Smooth muscle cell (in vitro differentiated cells): ENCODE results near the gene NFATC2. TPM values are rescaled to one million over a fixed set of nuclear protein-coding genes. Genes with fewer than 3 reads are reported as not detected.

Experiments used
- DNase-seq: peaks from one replicate; lab custom pipeline; 2025; ENCODE audit not compliant: unreplicated experiment; lab: John Stamatoyannopoulos, UW
- H2AFZ ChIP-seq: fragments of 200-600 bp; sonication (generic); 2 replicates; pipeline ENCODE4 v1.6.0; 2016; ENCODE audit warnings: antibody characterized with exemption, low read depth, mild to moderate bottlenecking
- H3F3A ChIP-seq: fragments of 200-600 bp; sonication (generic); 2 replicates; pipeline ENCODE4 v1.6.0; 2017; ENCODE audit warnings: antibody characterized with exemption, low read depth
- H3K27ac ChIP-seq: fragments of 200-600 bp; sonication (generic); 2 replicates; pipeline ENCODE4 v1.5.1; 2016; ENCODE audit warnings: low read depth, mild to moderate bottlenecking
- H3K27me3 ChIP-seq: fragments of 200-600 bp; sonication (generic); 2 replicates; pipeline ENCODE4 v1.6.1; 2016; ENCODE audit warnings: low read depth, mild to moderate bottlenecking
- H3K36me3 ChIP-seq: fragments of 200-600 bp; sonication (generic); 2 replicates; pipeline ENCODE4 v1.5.1; 2016; ENCODE audit warnings: low read depth
- H3K4me1 ChIP-seq: fragments of 200-600 bp; sonication (generic); 2 replicates; pipeline ENCODE4 v1.5.1; 2016; ENCODE audit warnings: low read depth
- H3K4me2 ChIP-seq: fragments of 200-600 bp; sonication (generic); 2 replicates; pipeline ENCODE4 v1.6.0; 2016; ENCODE audit warnings: mild to moderate bottlenecking
- H3K4me3 ChIP-seq: fragments of 200-600 bp; sonication (generic); 2 replicates; pipeline ENCODE4 v1.5.1; 2016; ENCODE audit warnings: mild to moderate bottlenecking
- H3K79me2 ChIP-seq: fragments of 200-600 bp; sonication (generic); 2 replicates; pipeline ENCODE4 v1.6.0; 2016; ENCODE audit warnings: low read depth, mild to moderate bottlenecking
- H3K9ac ChIP-seq: fragments of 200-600 bp; sonication (generic); 2 replicates; pipeline ENCODE4 v1.6.0; 2016; ENCODE audit warnings: low read depth
- H3K9me3 ChIP-seq: fragments of 200-600 bp; sonication (generic); replicated peaks from 2 replicates; pipeline ENCODE4 v1.5.1; 2016; ENCODE audit warnings: low read depth
- H4K20me1 ChIP-seq: fragments of 200-600 bp; sonication (generic); 2 replicates; pipeline ENCODE4 v1.6.0; 2016; ENCODE audit warnings: low read depth
- CTCF ChIP-seq: fragments of 200-600 bp; sonication (generic); IDR thresholded peaks from 2 replicates; pipeline ENCODE4 v1.5.1; 2017; ENCODE audit warnings: borderline replicate concordance, mild to moderate bottlenecking, antibody characterized with exemption; ENCODE audit not compliant: insufficient read depth, poor library complexity, severe bottlenecking
- WGBS: methylation state at CpG from one replicate; pipeline ENCODE4 v1.1.7; 2016; ENCODE audit warnings: low lambda C conversion rate; 5-methylcytosine and 5-hydroxymethylcytosine counted together
- polyA plus RNA-seq: library from polyadenylated mRNA; unstranded; fragments of >200 nt; fragmentation: Nextera tagmentation; extraction: Ambion mirVana; gene quantifications from 2 replicates; pipeline ENCODE4 v1.2.1, GENCODE V29; 2016
- total RNA-seq: library from RNA; depleted of rRNA; stranded (reverse); fragments of >200 nt; gene quantifications from 2 replicates; pipeline ENCODE4 v1.2.3, GENCODE V29; 2014

NFATC2 gene
- total and polyA plus RNA-seq, 2 experiments from 2014 or later, result 5.8 to 8.4 TPM

GRCh38 chr20:51498765-51499540 is 43.6 kb downstream of the NFATC2 start:
- Histone ChIP-seq H3F3A (no peaks in the 10 kb centered on the region), H3K4me3 (no peak overlapping the region), H3K4me2 (no peak overlapping the region), H3K27me3 (no peaks in the 10 kb centered on the region), H3K4me1 (no peaks in the 10 kb centered on the region), H4K20me1 (no peaks in the 10 kb centered on the region), H3K79me2 (no peaks in the 10 kb centered on the region), H3K36me3 (no peaks in the 10 kb centered on the region), H3K9ac (no peak overlapping the region), H3K27ac (no peak overlapping the region), H3K9me3 (no peaks in the 10 kb centered on the region), H2AFZ (no peak overlapping the region)
- no peak for DNase-seq
- WGBS, result 96% methylated on average over 11 of the region's 11 CpGs
- no peak for TF ChIP-seq CTCF

- no peak for DNase-seq
- no peak overlapping the region for H2AFZ ChIP-seq
- no peak overlapping the region for H3K9ac ChIP-seq
- 47% methylated on average over 21 of the region's 21 CpGs for WGBS
- H3K27me3 ChIP-seq, result no peaks in the 10 kb centered on the region
- no peaks in the 10 kb centered on the region for H3K9me3 ChIP-seq
- no peaks in the 10 kb centered on the region for H3K36me3 ChIP-seq
- no peaks in the 10 kb centered on the region for H3F3A ChIP-seq
- H3K27ac ChIP-seq, result peak overlapping the region; percentile 21
- no peaks in the 10 kb centered on the region for H3K79me2 ChIP-seq
- no peaks in the 10 kb centered on the region for H4K20me1 ChIP-seq
- no peak for TF ChIP-seq CTCF
- H3K4me1 ChIP-seq, result no peaks in the 10 kb centered on the region
- no peak overlapping the region for H3K4me3 ChIP-seq
- H3K4me2 ChIP-seq, result peak overlapping the region; percentile 67
These were observed 44.7 kb downstream of the NFATC2 start for GRCh38 chr20:51497542-51498467.

- no peaks in the 10 kb centered on the region for H3K79me2 ChIP-seq
- H2AFZ ChIP-seq, result no peak overlapping the region
- DNase-seq, result no peak
- H3K4me1 ChIP-seq, result peaks cover 4% of the 10 kb centered on the region
- no peak overlapping the region for H3K4me3 ChIP-seq
- no peaks in the 10 kb centered on the region for H3K36me3 ChIP-seq
- WGBS, result 91% methylated on average over 7 of the region's 7 CpGs
- no peak overlapping the region for H3K27ac ChIP-seq
- no peak for TF ChIP-seq CTCF
- no peak overlapping the region for H3K4me2 ChIP-seq
- H3K9ac ChIP-seq, result no peak overlapping the region
- H3F3A ChIP-seq, result no peaks in the 10 kb centered on the region
- H3K27me3 ChIP-seq, result no peaks in the 10 kb centered on the region
- H3K9me3 ChIP-seq, result no peaks in the 10 kb centered on the region
- H4K20me1 ChIP-seq, result no peaks in the 10 kb centered on the region
These were observed 45.6 kb downstream of the NFATC2 start for GRCh38 chr20:51496964-51497363.
